GM18498 (cell line): ENCODE results near the gene KLRD1.
"Not testable (repeated sequence)": the region's sequence is repeated elsewhere in the genome, so short reads cannot be mapped to it uniquely, and the experiment has no call there.

Experiments used
- ATAC-seq: cut with Tn5 transposase; IDR thresholded peaks from one replicate; pipeline ENCODE4 v1.9.1; 2021; ENCODE audit warnings: mild to moderate bottlenecking, moderate library complexity; ENCODE audit not compliant: unreplicated experiment

KLRD1 gene

DNA sequence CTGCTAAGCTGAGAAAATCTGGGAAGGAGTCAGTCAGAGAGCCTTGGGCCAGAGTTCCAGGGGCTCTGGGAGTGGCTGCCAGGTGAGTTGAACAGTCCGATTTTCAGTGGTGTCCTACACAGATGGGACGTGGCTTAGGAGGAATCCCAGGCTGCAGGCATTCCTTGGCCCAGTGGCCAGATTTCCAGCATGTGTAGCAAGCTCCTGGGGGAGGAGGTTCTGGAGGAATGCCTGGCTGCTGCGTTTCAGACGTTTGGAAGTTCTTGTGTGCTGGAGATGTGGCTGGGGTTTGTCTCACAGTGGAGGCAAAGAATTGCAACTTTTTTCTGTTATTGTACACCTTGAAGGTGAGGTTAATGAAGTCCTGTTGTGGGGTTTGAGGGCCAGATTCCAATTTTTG lies 28.5 kb downstream of the KLRD1 start:
- ATAC-seq: not testable (repeated sequence)

DNA sequence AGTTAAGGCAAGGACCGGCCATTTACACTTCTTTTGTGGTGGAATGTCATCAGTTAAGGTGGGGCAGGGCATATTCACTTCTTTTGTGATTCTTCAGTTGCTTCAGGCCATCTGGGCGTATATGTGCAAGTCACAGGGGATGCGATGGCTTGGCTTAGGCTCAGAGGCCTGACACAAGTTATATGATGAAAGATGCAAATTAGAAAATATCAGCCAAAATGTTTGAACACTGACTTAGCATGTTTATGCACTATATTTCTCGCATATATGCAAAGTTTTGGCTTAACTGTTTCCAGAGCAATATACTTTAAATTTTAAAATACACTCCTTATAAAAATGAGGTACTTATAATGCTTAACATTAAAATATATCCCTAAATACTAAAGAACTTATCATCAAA lies 30.8 kb downstream of the KLRD1 start:
- ATAC-seq: not testable (repeated sequence)

GRCh38 chr12:10339053-10339840 lies 31.6 kb downstream of the KLRD1 start:
- ATAC-seq: no peak

DNA sequence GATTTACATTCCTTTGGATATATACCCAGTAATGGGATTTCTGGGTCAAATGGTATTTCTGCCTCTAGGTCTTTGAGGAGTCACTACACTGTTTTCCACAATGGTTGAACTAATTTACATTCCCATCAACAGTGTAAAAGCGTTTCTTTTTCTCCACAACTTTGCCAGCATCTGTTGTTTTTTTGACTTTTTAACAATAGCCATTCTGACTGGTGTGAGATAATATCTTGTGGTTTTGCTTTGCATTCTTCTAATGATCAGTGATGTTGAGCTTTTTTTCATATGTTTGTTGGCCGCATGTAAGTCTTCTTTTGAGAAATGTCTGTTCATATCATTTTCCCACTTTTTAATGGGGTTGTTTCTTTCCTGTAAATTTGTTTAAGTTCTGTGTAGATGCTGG lies 33.3 kb downstream of the KLRD1 start:
- ATAC-seq: not testable (repeated sequence)

- no peak for ATAC-seq
Observed at GRCh38 chr12:10341892-10342509, 34.3 kb downstream of the KLRD1 start.

DNA sequence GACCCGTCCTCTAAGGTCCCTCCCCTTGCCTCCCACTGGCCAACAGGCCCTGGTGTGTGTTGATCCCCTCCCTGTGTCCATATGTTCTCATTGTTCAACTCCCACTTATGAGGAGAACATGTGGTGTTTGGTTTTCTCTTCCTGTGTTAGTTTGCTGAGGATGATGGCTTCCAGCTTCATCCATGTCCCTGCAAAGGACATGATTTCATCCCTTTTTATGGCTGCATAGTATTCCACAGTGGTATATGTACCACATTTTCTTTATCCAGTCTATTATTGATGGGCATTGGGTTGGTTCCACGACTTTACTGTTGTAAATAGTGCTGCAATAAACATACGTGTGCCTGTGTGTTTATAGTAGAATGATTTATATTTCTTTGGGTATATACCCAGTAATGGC lies 43.8 kb downstream of the KLRD1 start:
- not testable (repeated sequence) for ATAC-seq

- no peak for ATAC-seq
Observed at GRCh38 chr12:10354071-10354470, 46.4 kb downstream of the KLRD1 start.

GRCh38 chr12:10354502-10354901 lies 46.8 kb downstream of the KLRD1 start:
- no peak for ATAC-seq

DNA sequence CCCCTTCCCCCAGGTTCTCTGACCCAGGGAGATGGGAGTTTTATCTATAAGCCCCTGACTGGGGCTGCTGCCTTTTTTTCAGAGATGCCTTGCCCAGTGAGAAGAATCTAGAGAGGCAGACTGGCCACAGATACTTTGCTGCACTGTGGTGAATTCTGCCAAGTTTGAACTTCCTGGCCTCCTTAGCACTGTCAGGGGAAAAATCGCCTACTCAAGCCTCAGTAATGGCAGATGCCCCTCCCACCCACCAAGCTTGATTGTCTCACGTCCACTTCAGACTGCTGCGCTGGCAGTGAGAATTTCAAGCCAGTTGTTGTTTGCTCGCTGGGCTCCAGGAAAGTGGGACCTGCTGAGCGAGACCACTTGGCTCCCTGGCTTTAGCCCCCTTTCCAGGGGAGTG lies 50.5 kb downstream of the KLRD1 start:
- ATAC-seq: no peak

DNA sequence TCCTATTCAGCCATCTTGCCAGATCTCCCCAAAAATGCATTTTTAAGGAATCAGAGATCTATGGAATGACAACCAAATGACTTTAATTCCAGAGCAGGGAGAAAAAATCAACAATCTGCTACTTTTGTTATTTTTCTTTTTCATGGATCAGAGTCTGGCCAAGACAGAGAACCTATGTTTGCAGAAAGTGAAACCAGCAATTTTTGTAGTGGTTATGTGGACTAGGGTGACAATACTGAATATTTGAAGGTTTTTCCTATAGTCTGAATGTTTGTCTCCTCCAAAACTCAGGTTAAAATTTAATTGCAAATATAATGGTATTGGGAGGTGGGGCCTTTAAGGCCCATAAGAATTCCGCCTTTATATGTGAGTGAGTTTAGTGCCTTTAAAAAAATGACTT lies 51.3 kb downstream of the KLRD1 start:
- no peak for ATAC-seq

DNA sequence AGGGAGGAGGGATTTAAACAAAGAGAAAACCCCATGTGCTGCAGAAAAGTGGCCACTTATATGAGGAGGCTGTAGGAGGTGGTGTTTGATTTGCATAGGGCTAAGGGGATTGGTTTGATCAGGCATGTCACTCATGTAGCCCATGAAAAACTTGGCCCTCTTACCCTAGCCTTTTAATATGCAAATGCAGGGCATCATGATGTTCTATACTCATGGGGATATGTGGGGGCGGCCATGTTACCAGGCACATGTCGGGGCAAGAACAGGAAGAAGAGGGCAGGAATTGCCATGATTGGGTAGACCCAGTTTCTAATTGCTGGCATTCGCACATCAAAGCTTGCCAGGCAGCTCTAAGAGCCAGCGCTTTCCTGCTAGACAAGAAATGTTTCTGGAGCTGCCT lies 53.4 kb downstream of the KLRD1 start:
- no peak for ATAC-seq

DNA sequence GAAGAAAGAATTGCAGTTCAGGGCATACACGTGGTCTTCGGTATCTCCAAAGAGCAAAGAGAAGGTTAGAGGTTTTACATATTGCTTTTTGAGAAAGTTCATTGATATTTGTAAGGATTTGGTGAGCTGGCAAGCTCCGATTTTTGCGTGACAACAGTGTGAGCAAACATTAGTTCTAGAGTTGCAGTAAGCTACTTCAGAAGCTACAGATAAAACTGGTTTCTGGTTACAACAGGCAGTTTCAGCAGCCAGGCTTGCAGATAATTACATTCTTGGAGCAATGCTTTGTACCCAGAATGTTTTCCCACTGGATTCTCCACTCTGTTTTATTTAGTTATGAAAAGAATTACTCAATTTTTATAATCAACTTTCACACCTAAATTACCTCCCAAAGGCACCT lies 54.0 kb downstream of the KLRD1 start:
- ATAC-seq: no peak

GRCh38 chr12:10362325-10362724 lies 54.7 kb downstream of the KLRD1 start:
- no peak for ATAC-seq

- no peak for ATAC-seq
Observed at GRCh38 chr12:10362828-10363657, 55.4 kb downstream of the KLRD1 start.

- no peak for ATAC-seq
Observed at GRCh38 chr12:10363658-10363913, 55.9 kb downstream of the KLRD1 start.

GRCh38 chr12:10363914-10364814 lies 56.5 kb downstream of the KLRD1 start:
- peak; percentile 84 for ATAC-seq

GRCh38 chr12:10364815-10365622 lies 57.3 kb downstream of the KLRD1 start:
- peak; percentile 68 for ATAC-seq

GRCh38 chr12:10365696-10366405 lies 58.2 kb downstream of the KLRD1 start:
- ATAC-seq: no peak

- no peak for ATAC-seq
Observed at GRCh38 chr12:10366875-10367274, 59.2 kb downstream of the KLRD1 start.
